NK-92 (cell line): ENCODE results near the gene EIF5A2.

ENCODE experiments used
- DNase-seq: peaks from one replicate; lab custom pipeline; 2025; ENCODE audit not compliant: unreplicated experiment; lab: John Stamatoyannopoulos, UW

Gene EIF5A2

GRCh38 chr3:170862618-170863374, 45.6 kb downstream of the EIF5A2 start:
- DNase-seq, result no peak

- DNase-seq, result no peak
Observed at GRCh38 chr3:170858599-170858998, 49.8 kb downstream of the EIF5A2 start.

GRCh38 chr3:170852324-170852723, 56.1 kb downstream of the EIF5A2 start:
- DNase-seq, result no peak

GRCh38 chr3:170848292-170848917, 60.0 kb downstream of the EIF5A2 start:
- DNase-seq, result no peak

GRCh38 chr3:170844377-170844776, 64.1 kb downstream of the EIF5A2 start:
- no peak for DNase-seq

GRCh38 chr3:170840291-170840859, 68.1 kb downstream of the EIF5A2 start:
- no peak for DNase-seq

GRCh38 chr3:170839518-170840100, 68.8 kb downstream of the EIF5A2 start:
- DNase-seq, result no peak
